GM12865 (cell line): ENCODE data around the gene SEPTIN7.
A peak's percentile ranks its signal among the peaks of the same experiment; 100 is the strongest.

Experiments used
- DNase-seq: peaks from one replicate; pipeline ENCODE4 v3.0.0; 2010; ENCODE audit warnings: low read depth
- H3K4me3 ChIP-seq: 2 replicates; pipeline ENCODE4 v1.5.1; 2011; ENCODE audit warnings: mild to moderate bottlenecking, low read depth, low read length, control low read depth
- CTCF ChIP-seq: IDR thresholded peaks from 2 replicates; pipeline ENCODE4 v1.5.1; 2011; ENCODE audit warnings: low read length, control low read depth, low read depth, inconsistent platforms; ENCODE audit not compliant: insufficient read depth; ENCODE audit errors: missing control alignments

The SEPTIN7 gene

GRCh38 chr7:35787925-35788324, 12.9 kb upstream of the SEPTIN7 start:
- no peak overlapping the region for H3K4me3 ChIP-seq
- DNase-seq = no peak
- no peak for TF ChIP-seq CTCF

- H3K4me3 ChIP-seq = no peak overlapping the region
- no peak for DNase-seq
- TF ChIP-seq CTCF = no peak
Observed at GRCh38 chr7:35792472-35792871, 8.4 kb upstream of the SEPTIN7 start.

DNA sequence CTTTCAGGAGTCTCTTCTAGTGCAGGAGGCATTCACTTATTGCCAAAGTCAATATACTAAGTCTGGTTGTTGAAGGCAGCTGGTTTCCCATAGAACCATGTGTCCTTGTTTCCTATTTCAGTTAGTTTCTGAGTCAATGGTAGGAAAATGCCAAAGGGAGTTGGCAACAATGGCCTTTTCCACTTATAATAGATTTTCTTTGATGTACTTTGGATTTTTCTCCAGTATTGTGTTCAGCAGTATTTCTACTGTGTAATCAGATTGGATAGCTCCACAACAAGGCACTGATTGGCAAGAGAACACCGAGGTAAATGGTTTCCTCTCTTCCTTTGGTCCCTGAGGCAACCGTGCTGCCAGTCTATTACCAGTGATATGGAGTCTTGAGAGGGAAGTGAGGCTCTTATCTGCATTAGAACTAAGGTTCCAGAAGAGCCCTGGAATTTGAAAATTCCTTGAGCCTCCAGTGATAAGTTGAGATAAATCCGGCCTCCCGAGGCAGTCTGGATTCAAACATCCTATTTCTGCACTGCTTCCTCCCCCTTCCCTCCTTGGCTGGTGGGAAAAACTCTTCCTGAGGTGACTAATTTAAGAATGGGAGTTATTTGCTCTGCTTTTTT, 7.9 kb upstream of the SEPTIN7 start:
- DNase-seq = no peak
- no peak for TF ChIP-seq CTCF

DNA sequence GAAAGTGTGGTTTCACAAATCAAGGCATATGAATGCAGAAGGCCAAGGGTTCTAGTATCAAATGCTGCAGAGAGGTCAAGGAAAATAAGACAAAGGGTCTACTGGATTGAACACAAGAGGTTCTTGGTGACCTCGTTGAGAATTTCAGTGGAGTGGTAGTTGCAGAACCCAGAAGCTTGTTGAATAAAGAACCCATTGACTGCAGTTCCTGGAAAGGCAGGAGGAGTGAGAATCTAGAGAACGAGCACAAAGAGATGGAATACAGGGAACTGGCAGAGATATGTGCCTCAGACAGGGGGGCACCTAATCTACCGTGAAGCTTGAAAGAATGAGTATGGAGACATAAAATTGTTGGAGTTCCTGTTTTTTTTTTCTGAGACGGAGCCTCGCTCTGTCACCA, 3.5 kb upstream of the SEPTIN7 start:
- TF ChIP-seq CTCF = no peak
- no peak for DNase-seq
- no peak overlapping the region for H3K4me3 ChIP-seq

More for the DNA sequence above, 7.9 kb upstream of the SEPTIN7 start:
- H3K4me3 ChIP-seq = no peak overlapping the region

DNA sequence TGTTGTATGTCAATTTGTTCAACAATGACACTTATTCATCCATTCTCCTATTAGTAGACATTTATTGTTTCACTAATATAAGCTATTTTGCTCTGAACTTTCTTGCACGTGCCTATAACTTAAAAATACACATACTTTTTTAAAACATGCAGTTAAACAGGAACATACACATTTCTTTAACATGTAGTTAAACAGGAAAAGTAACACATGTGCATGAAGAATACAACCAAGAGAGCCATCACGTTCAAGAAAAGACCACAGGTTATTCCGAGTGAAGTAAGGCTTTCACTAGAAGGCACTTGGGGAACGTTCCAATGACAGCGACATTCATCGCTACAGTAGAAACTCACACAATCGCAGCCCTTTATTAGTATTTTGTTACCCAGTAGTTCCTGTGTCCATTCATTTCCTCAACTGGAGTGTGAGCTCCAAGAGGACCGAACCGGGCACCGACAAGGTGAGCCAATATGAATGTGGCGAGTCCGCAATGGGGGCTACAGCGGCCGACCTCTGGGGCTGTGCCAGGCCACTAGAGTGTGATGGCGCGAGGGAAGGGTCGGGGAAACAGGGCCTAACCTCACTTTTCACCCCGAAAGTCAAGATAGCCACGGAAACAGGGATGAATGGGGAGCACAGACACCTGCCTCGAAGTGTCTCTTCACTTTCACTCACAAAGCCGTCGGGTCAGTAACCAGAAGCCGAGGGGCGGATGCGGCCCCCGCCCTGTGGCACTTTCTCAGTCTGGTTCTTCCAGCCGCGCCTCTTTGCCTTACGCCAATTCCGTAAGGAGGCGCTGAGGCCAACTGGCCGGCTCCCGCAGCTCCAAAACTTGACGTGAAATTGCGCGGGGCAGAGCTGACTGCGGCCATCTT, 775 bp upstream of the SEPTIN7 start:
- peak overlapping the region; percentile 79 for H3K4me3 ChIP-seq
- TF ChIP-seq CTCF = no peak
- peak; percentile 96 for DNase-seq

GRCh38 chr7:35801392-35802101, 690 bp downstream of the SEPTIN7 start:
- H3K4me3 ChIP-seq = peak overlapping the region; percentile 98
- TF ChIP-seq CTCF = peak; percentile 35
- peak; percentile 79 for DNase-seq
